DMS153 treated with DMSO at 0.1 percent for 48 hours (cell line): Measurements from ENCODE around the gene USP30.

Source experiments
- DNase-seq: peaks from one replicate; lab custom pipeline; 2025; ENCODE audit not compliant: unreplicated experiment; lab: John Stamatoyannopoulos, UW

USP30 gene

GRCh38 chr12:109125791-109126190 lies 73.4 kb downstream of the USP30 start:
- DNase-seq = no peak

GRCh38 chr12:109126784-109127183 lies 74.4 kb downstream of the USP30 start:
- DNase-seq = no peak

GRCh38 chr12:109127533-109128242 lies 75.3 kb downstream of the USP30 start:
- no peak for DNase-seq

- no peak for DNase-seq
These were observed 78.1 kb downstream of the USP30 start for GRCh38 chr12:109130297-109131153.

- DNase-seq = no peak
These were observed 79.0 kb downstream of the USP30 start for GRCh38 chr12:109131154-109132050.

- DNase-seq = no peak
These were observed 82.0 kb downstream of the USP30 start for GRCh38 chr12:109134186-109134917.

GRCh38 chr12:109137055-109137454 lies 84.7 kb downstream of the USP30 start:
- DNase-seq = no peak
